GM21619 (cell line): Measurements from ENCODE around the gene NLRP1.

Experiments used
- ATAC-seq: cut with Tn5 transposase; IDR thresholded peaks from one replicate; pipeline ENCODE4 v1.9.1; 2021; ENCODE audit not compliant: unreplicated experiment

NLRP1 gene

GRCh38 chr17:5558815-5559785 is 25.2 kb downstream of the NLRP1 start:
- no peak for ATAC-seq

DNA sequence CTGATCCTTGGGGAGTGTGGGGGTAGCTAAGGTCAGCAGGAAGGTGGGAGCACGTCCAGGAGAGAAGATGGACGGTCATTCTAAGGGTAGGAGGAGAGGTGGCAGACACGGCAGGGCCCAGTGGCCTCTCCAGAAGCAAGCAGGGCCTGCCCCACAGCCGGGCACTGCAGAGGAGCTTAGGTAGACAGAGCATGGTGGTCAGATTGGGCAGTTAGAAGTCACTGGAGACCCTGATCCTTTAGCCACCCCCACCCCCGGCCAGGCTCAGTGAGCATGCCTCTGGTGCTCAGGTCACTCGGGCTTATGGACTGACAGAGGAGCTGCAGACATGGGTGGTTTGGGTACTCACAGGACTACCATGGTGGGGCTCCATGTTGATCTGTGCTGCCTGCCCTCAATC is 26.3 kb downstream of the NLRP1 start:
- no peak for ATAC-seq

DNA sequence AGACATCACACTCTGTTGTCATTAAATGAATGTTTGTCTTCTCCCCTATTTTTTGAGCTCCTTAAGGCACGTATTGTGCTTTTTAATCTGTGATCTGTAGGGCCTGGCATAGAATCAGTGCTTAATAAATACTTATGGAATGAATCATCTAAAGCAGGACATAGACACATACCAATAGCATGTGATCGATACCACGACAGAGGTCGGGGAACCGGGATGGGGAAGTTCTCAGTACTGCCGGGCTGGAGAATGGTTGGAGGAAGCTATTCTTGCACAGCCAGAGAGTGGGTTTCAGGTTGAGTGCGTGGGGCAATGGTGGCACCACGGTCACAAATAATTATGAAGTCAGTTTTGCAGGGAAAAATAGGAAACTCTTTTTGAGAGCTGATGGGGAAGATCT is 26.8 kb downstream of the NLRP1 start:
- no peak for ATAC-seq

GRCh38 chr17:5555254-5555653 is 29.1 kb downstream of the NLRP1 start:
- no peak for ATAC-seq

DNA sequence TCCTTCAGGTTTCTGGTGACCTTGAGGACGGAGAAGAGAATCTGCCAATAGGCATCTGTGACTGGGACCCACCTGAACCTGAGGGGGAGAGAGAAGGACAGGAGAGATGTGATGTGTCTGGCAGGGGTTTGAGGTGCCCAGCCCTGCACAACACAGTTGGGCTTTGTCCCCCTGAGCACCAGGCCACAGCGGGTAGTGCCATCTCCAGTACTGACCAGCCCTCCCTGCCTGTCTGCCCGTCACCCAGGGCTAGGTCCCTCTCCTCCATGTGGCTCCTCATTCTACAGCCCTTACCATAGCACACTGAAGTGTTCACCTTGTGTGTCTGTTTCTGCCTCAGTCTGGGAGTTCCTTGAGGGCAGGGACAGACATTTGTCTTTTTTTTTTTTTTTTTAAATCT is 30.8 kb downstream of the NLRP1 start:
- ATAC-seq = no peak

- ATAC-seq = no peak
These were observed 31.5 kb downstream of the NLRP1 start for GRCh38 chr17:5552841-5553240.

GRCh38 chr17:5545051-5545987 is 39.0 kb downstream of the NLRP1 start:
- no peak for ATAC-seq

GRCh38 chr17:5544115-5544514 is 40.2 kb downstream of the NLRP1 start:
- ATAC-seq = no peak

GRCh38 chr17:5541610-5542202 is 42.6 kb downstream of the NLRP1 start:
- no peak for ATAC-seq

DNA sequence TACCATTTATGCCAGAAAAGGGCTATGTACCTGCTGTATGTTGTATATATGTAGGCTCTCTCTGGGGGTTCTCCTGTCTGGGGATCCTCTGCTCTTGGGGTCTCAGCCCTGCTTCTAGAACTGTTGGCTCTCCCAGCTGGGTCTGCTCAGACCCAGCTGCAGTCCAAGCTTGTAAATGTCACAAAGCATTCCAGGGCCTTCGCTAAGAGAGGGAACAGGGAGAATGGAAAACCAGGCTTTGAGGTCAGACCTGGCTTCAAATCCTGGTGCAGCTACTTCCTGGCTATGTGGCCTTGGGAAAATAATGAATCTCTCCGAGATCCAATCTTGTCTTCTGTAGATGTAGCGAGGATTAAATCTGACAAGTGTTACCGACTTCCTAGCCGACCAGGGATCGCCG is 44.0 kb downstream of the NLRP1 start:
- no peak for ATAC-seq

DNA sequence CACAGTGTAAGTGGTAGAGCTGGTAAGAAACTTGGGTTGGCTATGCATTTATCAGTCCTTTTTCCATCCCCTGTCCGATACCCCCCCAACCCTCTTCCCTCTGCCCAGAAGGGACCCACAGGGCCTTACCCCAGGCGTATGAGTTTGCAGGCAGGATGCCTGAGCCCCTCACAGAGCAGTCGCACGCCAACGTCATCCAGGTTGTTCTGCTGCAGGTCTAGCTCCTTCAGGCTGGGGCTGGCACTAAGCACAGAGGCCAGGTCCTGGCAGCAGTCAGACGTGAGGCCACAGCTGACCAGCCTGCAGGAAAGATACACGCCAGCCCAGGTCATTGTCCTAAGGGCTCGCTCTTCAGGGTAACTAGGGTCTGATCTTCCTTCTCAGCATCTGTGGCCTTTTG is 45.0 kb downstream of the NLRP1 start:
- no peak for ATAC-seq

DNA sequence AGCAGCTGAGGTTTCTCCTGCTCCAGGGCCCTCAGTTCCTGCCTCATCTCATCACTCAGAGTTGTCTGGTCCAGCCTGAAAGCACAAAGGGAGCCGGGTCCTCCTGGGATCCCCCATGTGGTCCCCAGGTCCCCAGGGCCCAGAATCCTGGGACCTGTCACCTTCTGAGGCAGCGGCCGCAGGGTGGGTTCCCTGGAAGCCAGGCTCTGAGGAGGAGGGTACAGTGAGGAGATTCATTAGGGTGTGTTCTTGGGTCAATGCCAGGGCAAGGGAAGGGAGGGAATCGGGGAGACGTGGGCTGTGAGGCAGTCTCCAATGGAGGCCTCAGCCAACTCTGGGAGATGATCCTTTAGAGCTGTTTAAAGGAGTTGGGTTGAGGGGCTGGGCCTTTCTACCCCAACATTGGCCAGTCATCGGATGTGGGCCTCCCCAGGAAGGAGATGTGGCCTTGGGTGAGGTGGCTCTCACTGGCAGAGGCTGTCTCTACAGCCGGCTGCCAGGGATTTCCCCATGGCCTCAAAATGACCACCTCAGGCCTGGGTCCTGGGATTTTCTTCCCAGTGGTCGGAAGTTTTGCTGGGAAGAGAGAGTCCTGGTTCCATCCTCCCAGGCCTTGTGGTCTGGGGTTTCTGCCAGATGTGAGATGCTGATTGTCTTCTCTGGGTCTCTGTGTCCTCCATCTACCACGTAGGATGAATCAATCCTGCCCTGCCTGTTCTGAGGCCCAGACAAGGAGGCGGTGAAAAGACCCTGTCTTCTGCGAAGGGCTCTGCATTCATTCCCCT is 47.3 kb downstream of the NLRP1 start:
- no peak for ATAC-seq

- ATAC-seq = no peak
These were observed 48.9 kb downstream of the NLRP1 start for GRCh38 chr17:5535436-5535835.

DNA sequence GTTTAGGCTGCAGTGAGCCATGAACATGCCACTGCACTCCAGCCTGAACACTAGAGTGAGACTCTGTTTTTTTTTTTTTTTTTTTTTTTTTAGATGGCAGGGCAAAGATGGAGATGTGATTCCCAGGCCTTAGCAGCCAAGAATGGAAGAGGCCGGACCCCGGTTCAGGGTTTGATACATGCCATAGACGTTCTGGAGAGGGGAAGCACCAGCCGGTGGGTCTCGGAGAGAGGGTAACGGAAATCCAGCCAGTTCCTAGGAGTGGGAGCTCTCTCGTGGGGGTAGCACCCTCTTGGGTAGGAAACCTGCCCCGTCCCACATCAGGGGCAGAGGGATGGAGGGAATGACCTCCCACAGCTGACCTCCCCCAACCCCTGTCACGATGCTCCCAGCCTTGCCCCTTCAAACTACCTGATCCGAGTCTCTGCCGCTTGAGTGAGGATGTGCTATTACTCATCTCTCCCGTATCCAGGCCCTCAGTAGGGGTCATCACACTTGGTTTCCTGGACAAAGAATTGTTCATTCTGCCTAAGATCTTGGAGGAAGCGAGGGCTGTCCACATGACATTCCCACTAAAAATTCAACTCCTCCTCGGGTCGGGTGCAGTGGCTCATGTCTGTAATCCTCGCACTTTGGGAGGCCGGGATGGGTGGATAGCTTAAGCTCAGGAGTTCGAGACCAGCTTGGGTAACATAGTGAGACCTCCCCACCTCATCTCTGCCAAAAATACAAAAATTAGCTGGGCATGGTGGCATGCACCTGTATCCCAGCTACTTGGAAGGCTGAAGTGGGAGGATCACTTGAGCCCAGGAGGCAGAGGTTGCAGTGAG is 50.6 kb downstream of the NLRP1 start:
- no peak for ATAC-seq

DNA sequence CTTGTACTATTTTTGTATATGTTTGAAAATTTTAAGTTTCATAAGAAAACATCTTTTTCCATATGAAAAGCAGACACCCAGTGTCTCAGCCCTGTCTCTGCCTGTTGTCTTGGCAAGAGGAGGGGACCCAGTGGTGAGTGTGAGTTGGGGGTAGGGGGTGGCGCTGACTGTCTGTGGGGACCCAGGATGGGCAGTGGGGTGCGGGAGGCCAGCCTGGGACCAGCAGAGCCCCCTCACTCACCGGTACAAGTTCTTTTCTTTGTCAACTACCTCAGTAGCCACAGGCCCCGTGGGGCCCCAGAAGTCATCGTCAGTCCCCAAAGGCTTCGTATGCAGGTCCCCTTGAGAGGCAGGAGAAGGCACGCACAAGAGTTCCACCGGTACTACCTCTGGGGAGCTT is 51.7 kb downstream of the NLRP1 start:
- ATAC-seq = no peak

DNA sequence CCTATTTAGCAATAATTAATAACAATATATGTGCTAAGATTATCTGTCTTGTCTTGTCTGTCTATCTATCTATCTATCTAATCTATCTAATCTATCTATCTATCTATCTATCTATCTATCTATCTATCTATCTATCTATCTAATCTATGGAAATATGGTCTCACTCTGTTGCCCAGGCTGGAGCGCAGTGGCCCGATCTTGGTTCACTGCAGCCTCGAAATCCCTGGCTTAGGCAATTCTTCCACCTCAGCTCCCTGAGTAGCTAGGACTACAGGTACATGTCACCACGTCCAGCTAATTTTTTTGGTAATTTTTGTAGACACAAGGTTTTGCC is 53.3 kb downstream of the NLRP1 start:
- no peak for ATAC-seq

DNA sequence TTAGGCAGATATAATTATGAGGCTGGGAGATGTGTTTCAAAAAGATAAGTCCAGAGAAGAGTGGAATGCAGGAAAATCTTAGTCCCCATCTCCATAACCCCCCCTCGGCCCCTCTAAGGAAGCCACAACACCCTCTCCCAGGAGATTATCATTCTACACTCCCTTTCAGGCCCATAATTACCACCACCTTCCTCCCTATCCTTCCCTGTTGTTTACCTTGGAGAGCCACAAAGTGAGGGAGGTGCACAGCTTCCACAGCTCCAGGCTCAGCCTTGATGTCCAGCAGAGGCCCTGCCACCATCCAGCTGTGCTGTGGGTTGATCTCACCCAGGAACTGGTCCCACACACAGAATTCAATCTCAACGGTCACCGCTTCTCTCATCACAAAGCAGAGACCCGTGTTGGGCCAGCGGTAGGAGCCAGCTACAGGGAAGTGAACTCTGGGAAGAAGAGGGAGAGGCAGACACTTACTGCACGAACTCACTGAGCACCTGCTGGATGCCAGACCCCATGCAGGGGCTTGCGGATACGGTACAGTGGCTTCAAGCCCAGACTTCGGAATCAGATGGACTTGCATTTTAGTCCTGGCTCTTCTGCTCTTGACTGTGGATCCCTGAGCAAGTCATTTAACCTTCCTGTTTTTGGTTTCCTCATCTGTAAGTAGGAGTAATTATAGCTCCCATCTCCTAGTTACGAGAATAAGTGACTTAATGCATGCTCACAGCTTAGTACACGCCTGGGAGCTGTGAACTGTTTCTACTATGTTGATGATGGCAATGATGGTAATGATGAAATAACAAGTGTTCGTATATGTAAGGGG is 53.8 kb downstream of the NLRP1 start:
- ATAC-seq = no peak

- ATAC-seq = no peak
These were observed 56.6 kb downstream of the NLRP1 start for GRCh38 chr17:5527601-5528250.
